ENCODE measurements around the gene BRSK1.

DNA sequence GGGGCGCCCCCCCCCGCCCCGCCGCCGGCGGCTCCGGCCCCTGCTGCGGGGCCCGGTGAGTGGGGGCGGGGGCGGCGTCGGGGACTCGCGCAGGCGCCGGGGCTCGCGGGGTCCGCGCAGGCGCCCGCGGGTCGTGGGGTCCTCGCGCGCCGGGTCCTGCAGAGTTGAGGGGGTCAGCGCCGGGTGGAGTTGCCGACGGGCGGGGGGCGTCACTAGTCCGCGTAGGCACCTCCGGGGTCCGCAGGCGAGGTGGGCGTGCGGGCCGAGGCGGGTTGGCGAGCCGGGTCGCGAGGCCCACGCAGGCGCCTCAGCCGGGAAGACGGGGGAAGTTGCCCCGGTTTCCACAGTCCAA, 25.3 kb upstream of the BRSK1 start:
- TF ChIP-seq CTCF (IDR thresholded peaks at IDR 0.05) (no peak), ZFX (IDR thresholded peaks at IDR 0.05; ENCODE audit: borderline replicate concordance) (no peak)

Data from 22Rv1 (cell line).